A549 (cell line): ENCODE measurements around the gene BNC2.

Experiments used
- BHLHE40 ChIP-seq: IDR thresholded peaks from 2 replicates; pipeline ENCODE4 v1.6.1; 2012; ENCODE audit warnings: low read depth, low read length, inconsistent platforms
- CEBPB ChIP-seq, 2 experiments: fragments of >200 bp in 1 of 2; sonication (Bioruptor Twin) in 1 of 2; formaldehyde crosslinking in 1 of 2; IDR thresholded peaks; 2 replicates each; pipeline ENCODE4 v1.6.1; 2012 to 2016
- CHD2 ChIP-seq: fragments of 150-350 bp; IDR thresholded peaks from 2 replicates; pipeline ENCODE4 v1.6.1; 2014; ENCODE audit warnings: low read length; ENCODE audit not compliant: partially characterized antibody
- EP300 ChIP-seq, 2 experiments: fragments of >200 bp; sonication (Bioruptor Twin); formaldehyde crosslinking; IDR thresholded peaks; 2 replicates in 1 of 2; 3 replicates in 1 of 2; pipeline ENCODE4 v1.6.1; 2016 to 2017
- HDAC2 ChIP-seq: fragments of 200-600 bp; sonication (generic); IDR thresholded peaks from 2 replicates; pipeline ENCODE4 v1.6.1; 2016
- MYC ChIP-seq: IDR thresholded peaks from 2 replicates; pipeline ENCODE4 v1.6.1; 2012; ENCODE audit warnings: mild to moderate bottlenecking, inconsistent platforms, low read length, improper control_type of control experiment, borderline replicate concordance
- POLR2A ChIP-seq: IDR thresholded peaks from 2 replicates; pipeline ENCODE4 v1.6.1; 2012; ENCODE audit warnings: mild to moderate bottlenecking, low read length
- SMC3 ChIP-seq: fragments of >200 bp; sonication (Bioruptor Twin); formaldehyde crosslinking; IDR thresholded peaks from 3 replicates; pipeline ENCODE4 v1.6.1; 2018; ENCODE audit warnings: inconsistent platforms
- SREBF2 ChIP-seq: fragments of 450-650 bp; IDR thresholded peaks from 2 replicates; pipeline ENCODE4 v1.6.1; 2014; ENCODE audit warnings: mild to moderate bottlenecking, moderate library complexity
- TF ChIP-seq, protein P1 (sequence below): fragments of 450-650 bp; IDR thresholded peaks from 2 replicates; pipeline ENCODE4 v1.6.1; 2014; ENCODE audit warnings: antibody characterized with exemption
- TF ChIP-seq, protein P2 (sequence below): fragments of 150-350 bp; IDR thresholded peaks from 2 replicates; pipeline ENCODE4 v1.6.1; 2014; ENCODE audit warnings: low read depth, mild to moderate bottlenecking, low read length
- TF ChIP-seq, protein P3 (sequence below): fragments of >200 bp; sonication (Bioruptor Twin); formaldehyde crosslinking; IDR thresholded peaks from 3 replicates; pipeline ENCODE4 v1.5.1; 2016
- TF ChIP-seq, protein P4 (sequence below): fragments of 200-600 bp; sonication (generic); IDR thresholded peaks from 2 replicates; pipeline ENCODE4 v1.6.1; 2016; ENCODE audit warnings: antibody characterized with exemption, mild to moderate bottlenecking, moderate library complexity
- TF ChIP-seq, protein P5 (sequence below): IDR thresholded peaks from 2 replicates; pipeline ENCODE4 v1.6.1; 2012

DNA sequence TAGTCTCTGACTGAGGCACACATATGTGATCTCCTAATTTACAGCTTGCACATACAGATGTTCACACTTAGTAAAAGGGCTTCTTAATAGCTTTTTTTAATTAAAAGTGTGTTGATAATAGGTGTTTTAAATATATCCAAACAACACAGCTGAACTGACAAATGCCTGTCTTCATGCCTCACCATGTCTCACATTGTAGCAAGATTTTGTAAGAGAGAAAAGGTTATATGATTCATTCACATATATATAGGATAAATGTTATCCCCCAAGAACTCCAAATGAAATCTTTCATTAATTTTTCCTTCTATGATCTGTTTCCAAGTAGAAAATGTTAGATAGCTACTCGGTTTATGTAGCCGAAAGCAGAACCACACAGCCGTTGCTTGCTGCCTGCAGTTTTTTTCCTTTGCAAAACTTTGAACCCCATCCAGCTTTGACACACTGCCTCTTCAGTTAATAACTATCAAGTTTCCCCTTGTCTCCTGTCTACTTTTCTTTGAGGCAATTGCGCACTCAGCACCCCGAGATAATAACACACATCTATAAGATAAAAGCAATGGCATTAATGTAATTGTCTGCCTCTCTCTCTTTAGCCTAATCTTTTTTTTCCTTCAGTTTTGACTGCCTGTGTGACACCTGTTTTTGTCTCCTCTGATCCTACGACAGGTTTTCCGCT lies 299.2 kb downstream of the BNC2 start:
- TF ChIP-seq CEBPB (IDR thresholded peaks at IDR 0.05) (no peak), HDAC2 (no peak), MYC (no peak), CHD2 (no peak), EP300 (IDR thresholded peaks at IDR 0.05) (no peak), SMC3 (no peak), SREBF2 (no peak), BHLHE40 (no peak), POLR2A (no peak)
- TF ChIP-seq, protein P1, sequence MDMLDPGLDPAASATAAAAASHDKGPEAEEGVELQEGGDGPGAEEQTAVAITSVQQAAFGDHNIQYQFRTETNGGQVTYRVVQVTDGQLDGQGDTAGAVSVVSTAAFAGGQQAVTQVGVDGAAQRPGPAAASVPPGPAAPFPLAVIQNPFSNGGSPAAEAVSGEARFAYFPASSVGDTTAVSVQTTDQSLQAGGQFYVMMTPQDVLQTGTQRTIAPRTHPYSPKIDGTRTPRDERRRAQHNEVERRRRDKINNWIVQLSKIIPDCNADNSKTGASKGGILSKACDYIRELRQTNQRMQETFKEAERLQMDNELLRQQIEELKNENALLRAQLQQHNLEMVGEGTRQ, result no peak
- TF ChIP-seq, protein P2, sequence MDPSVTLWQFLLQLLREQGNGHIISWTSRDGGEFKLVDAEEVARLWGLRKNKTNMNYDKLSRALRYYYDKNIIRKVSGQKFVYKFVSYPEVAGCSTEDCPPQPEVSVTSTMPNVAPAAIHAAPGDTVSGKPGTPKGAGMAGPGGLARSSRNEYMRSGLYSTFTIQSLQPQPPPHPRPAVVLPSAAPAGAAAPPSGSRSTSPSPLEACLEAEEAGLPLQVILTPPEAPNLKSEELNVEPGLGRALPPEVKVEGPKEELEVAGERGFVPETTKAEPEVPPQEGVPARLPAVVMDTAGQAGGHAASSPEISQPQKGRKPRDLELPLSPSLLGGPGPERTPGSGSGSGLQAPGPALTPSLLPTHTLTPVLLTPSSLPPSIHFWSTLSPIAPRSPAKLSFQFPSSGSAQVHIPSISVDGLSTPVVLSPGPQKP, result no peak
- TF ChIP-seq, protein P3, sequence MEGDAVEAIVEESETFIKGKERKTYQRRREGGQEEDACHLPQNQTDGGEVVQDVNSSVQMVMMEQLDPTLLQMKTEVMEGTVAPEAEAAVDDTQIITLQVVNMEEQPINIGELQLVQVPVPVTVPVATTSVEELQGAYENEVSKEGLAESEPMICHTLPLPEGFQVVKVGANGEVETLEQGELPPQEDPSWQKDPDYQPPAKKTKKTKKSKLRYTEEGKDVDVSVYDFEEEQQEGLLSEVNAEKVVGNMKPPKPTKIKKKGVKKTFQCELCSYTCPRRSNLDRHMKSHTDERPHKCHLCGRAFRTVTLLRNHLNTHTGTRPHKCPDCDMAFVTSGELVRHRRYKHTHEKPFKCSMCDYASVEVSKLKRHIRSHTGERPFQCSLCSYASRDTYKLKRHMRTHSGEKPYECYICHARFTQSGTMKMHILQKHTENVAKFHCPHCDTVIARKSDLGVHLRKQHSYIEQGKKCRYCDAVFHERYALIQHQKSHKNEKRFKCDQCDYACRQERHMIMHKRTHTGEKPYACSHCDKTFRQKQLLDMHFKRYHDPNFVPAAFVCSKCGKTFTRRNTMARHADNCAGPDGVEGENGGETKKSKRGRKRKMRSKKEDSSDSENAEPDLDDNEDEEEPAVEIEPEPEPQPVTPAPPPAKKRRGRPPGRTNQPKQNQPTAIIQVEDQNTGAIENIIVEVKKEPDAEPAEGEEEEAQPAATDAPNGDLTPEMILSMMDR, result no peak
- TF ChIP-seq, protein P4, sequence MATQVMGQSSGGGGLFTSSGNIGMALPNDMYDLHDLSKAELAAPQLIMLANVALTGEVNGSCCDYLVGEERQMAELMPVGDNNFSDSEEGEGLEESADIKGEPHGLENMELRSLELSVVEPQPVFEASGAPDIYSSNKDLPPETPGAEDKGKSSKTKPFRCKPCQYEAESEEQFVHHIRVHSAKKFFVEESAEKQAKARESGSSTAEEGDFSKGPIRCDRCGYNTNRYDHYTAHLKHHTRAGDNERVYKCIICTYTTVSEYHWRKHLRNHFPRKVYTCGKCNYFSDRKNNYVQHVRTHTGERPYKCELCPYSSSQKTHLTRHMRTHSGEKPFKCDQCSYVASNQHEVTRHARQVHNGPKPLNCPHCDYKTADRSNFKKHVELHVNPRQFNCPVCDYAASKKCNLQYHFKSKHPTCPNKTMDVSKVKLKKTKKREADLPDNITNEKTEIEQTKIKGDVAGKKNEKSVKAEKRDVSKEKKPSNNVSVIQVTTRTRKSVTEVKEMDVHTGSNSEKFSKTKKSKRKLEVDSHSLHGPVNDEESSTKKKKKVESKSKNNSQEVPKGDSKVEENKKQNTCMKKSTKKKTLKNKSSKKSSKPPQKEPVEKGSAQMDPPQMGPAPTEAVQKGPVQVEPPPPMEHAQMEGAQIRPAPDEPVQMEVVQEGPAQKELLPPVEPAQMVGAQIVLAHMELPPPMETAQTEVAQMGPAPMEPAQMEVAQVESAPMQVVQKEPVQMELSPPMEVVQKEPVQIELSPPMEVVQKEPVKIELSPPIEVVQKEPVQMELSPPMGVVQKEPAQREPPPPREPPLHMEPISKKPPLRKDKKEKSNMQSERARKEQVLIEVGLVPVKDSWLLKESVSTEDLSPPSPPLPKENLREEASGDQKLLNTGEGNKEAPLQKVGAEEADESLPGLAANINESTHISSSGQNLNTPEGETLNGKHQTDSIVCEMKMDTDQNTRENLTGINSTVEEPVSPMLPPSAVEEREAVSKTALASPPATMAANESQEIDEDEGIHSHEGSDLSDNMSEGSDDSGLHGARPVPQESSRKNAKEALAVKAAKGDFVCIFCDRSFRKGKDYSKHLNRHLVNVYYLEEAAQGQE, result no peak
- TF ChIP-seq, protein P5, sequence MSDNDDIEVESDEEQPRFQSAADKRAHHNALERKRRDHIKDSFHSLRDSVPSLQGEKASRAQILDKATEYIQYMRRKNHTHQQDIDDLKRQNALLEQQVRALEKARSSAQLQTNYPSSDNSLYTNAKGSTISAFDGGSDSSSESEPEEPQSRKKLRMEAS, result no peak
